ENCODE measurements around the gene TRPC6.

GRCh38 chr11:101458161-101458560, 125.6 kb downstream of the TRPC6 start:
- TF ChIP-seq, protein P1, sequence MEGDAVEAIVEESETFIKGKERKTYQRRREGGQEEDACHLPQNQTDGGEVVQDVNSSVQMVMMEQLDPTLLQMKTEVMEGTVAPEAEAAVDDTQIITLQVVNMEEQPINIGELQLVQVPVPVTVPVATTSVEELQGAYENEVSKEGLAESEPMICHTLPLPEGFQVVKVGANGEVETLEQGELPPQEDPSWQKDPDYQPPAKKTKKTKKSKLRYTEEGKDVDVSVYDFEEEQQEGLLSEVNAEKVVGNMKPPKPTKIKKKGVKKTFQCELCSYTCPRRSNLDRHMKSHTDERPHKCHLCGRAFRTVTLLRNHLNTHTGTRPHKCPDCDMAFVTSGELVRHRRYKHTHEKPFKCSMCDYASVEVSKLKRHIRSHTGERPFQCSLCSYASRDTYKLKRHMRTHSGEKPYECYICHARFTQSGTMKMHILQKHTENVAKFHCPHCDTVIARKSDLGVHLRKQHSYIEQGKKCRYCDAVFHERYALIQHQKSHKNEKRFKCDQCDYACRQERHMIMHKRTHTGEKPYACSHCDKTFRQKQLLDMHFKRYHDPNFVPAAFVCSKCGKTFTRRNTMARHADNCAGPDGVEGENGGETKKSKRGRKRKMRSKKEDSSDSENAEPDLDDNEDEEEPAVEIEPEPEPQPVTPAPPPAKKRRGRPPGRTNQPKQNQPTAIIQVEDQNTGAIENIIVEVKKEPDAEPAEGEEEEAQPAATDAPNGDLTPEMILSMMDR (IDR thresholded peaks at IDR 0.05) = no peak
- no peak for TF ChIP-seq EP300 (IDR thresholded peaks at IDR 0.05)
